ENCODE results near the gene INPP4A. TPM values are rescaled to one million over a fixed set of nuclear protein-coding genes. Genes with fewer than 3 reads are reported as not detected.

INPP4A gene
- total and polyA plus RNA-seq, 9 of the 15 experiments (the other 6 are each of a cell fraction or from before 2014, with no cell fraction given) = 1.8 to 15.7 (median 8.3) TPM

GRCh38 chr2:98560256-98560771, 115.7 kb downstream of the INPP4A start (continued):
- no peak for TF ChIP-seq ZNF740 (CRISPR knock-in tag; IDR thresholded peaks at IDR 0.05)
- no peak for TF ChIP-seq ZNF740 (tag; IDR thresholded peaks at IDR 0.05)
- no peak for TF ChIP-seq ETV1 (tag; conservative IDR thresholded peaks at IDR 0.05; ENCODE audit: low read depth)
- TF ChIP-seq ATF4 (CRISPR knock-in tag; IDR thresholded peaks at IDR 0.05) = no peak
- TF ChIP-seq ZFX (CRISPR knock-in tag; IDR thresholded peaks at IDR 0.05) = peak; percentile 39
- TF ChIP-seq ZNF436 (CRISPR knock-in tag; IDR thresholded peaks at IDR 0.05) = no peak
- no peak for TF ChIP-seq SRSF7 (optimal IDR thresholded peaks at IDR 0.05; ENCODE audit: low read depth, low read length)
- no peak for TF ChIP-seq HBP1 (CRISPR knock-in tag; IDR thresholded peaks at IDR 0.05)
- no peak for TF ChIP-seq ELF4 (CRISPR knock-in tag; IDR thresholded peaks at IDR 0.05)
- TF ChIP-seq POLR3A (IDR thresholded peaks at IDR 0.05; ENCODE audit: borderline replicate concordance, extremely low read depth, insufficient read depth, insufficient read length) = no peak
- peak; percentile 62; the same call in 1 of the 2 replicates for TF ChIP-seq L3MBTL2 (IDR thresholded peaks at IDR 0.05)
- no peak for TF ChIP-seq NFATC3 (IDR thresholded peaks at IDR 0.05)
- no peak for TF ChIP-seq HLTF (IDR thresholded peaks at IDR 0.05)
- no peak for TF ChIP-seq ZNF77 (CRISPR knock-in tag; IDR thresholded peaks at IDR 0.05)
- TF ChIP-seq SUPT5H (IDR thresholded peaks at IDR 0.05) = 0 out of 2 replicates have a peak, but pooled peaks have one; percentile 33
- TF ChIP-seq IRF9 (tag; IDR thresholded peaks at IDR 0.05) = no peak
